ENCODE measurements around the gene TBC1D10B. TPM values are rescaled to one million over a fixed set of nuclear protein-coding genes. Genes with fewer than 3 reads are reported as not detected.

The TBC1D10B gene
- total RNA-seq, 1 donor from 2014 or later: 8.2 TPM

- no peak overlapping the region for H2AFZ ChIP-seq (replicated peaks)
- peaks cover 12% of the 10 kb centered on the region for H4K20me1 ChIP-seq (ENCODE audit: low read depth)
- peaks cover 26% of the 10 kb centered on the region for H3K79me2 ChIP-seq (ENCODE audit: low read depth)
- no peaks in the 10 kb centered on the region for H3K36me3 ChIP-seq
- H3K27me3 ChIP-seq: no peaks in the 10 kb centered on the region
- peaks cover 15% of the 10 kb centered on the region for H3F3A ChIP-seq (ENCODE audit: low read depth)
- H3K4me3 ChIP-seq: no peak overlapping the region
- no peak overlapping the region for H3K9ac ChIP-seq
- no peak overlapping the region for H3K4me2 ChIP-seq
- Mint-ChIP-seq H3K9me3 (no peaks in the 10 kb centered on the region), H3K27ac (no peak overlapping the region), H3K4me1 (peaks cover 19% of the 10 kb centered on the region), H3K36me3 (peaks cover 16% of the 10 kb centered on the region), H3K27me3 (ENCODE audit: insufficient read depth, low read depth) (peaks cover 7% of the 10 kb centered on the region), H3K4me3 (peak overlapping the region; percentile 71)
- H3K9me3 ChIP-seq (ENCODE audit: low read depth): no peaks in the 10 kb centered on the region
- TF ChIP-seq EZH2phosphoT487 (IDR thresholded peaks at IDR 0.05): no peak
- no peak for TF ChIP-seq EZH2 (IDR thresholded peaks at IDR 0.05)
- H3K27ac ChIP-seq: no peak overlapping the region
- DNase-seq (ENCODE audit: low spot score): no peak
- peaks cover 6% of the 10 kb centered on the region for H3K4me1 ChIP-seq
These were observed 18.5 kb downstream of the TBC1D10B start for GRCh38 chr16:30351586-30352419.

- peaks cover 15% of the 10 kb centered on the region for H3F3A ChIP-seq (ENCODE audit: low read depth)
- peaks cover 12% of the 10 kb centered on the region for H4K20me1 ChIP-seq (ENCODE audit: low read depth)
- Mint-ChIP-seq H3K9me3 (no peaks in the 10 kb centered on the region), H3K4me1 (peaks cover 14% of the 10 kb centered on the region), H3K4me3 (no peak overlapping the region), H3K36me3 (peaks cover 16% of the 10 kb centered on the region), H3K27ac (no peak overlapping the region), H3K27me3 (ENCODE audit: insufficient read depth, low read depth) (peaks cover 7% of the 10 kb centered on the region)
- H3K9me3 ChIP-seq (ENCODE audit: low read depth): no peaks in the 10 kb centered on the region
- TF ChIP-seq EZH2phosphoT487 (IDR thresholded peaks at IDR 0.05): no peak
- TF ChIP-seq EZH2 (IDR thresholded peaks at IDR 0.05): no peak
- TF ChIP-seq, protein P1, sequence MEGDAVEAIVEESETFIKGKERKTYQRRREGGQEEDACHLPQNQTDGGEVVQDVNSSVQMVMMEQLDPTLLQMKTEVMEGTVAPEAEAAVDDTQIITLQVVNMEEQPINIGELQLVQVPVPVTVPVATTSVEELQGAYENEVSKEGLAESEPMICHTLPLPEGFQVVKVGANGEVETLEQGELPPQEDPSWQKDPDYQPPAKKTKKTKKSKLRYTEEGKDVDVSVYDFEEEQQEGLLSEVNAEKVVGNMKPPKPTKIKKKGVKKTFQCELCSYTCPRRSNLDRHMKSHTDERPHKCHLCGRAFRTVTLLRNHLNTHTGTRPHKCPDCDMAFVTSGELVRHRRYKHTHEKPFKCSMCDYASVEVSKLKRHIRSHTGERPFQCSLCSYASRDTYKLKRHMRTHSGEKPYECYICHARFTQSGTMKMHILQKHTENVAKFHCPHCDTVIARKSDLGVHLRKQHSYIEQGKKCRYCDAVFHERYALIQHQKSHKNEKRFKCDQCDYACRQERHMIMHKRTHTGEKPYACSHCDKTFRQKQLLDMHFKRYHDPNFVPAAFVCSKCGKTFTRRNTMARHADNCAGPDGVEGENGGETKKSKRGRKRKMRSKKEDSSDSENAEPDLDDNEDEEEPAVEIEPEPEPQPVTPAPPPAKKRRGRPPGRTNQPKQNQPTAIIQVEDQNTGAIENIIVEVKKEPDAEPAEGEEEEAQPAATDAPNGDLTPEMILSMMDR (IDR thresholded peaks at IDR 0.05): no peak
- H3K36me3 ChIP-seq: no peaks in the 10 kb centered on the region
- no peak overlapping the region for H2AFZ ChIP-seq (replicated peaks)
- H3K27me3 ChIP-seq: no peaks in the 10 kb centered on the region
- no peak for DNase-seq (ENCODE audit: low spot score)
- no peak overlapping the region for H3K9ac ChIP-seq
- peaks cover 26% of the 10 kb centered on the region for H3K79me2 ChIP-seq (ENCODE audit: low read depth)
- H3K4me2 ChIP-seq: no peak overlapping the region
- H3K27ac ChIP-seq: no peak overlapping the region
- H3K4me1 ChIP-seq: peaks cover 6% of the 10 kb centered on the region
- no peak overlapping the region for H3K4me3 ChIP-seq
These were observed 19.3 kb downstream of the TBC1D10B start for GRCh38 chr16:30351001-30351441.

GRCh38 chr16:30350134-30350871, 20.0 kb downstream of the TBC1D10B start:
- peaks cover 12% of the 10 kb centered on the region for H4K20me1 ChIP-seq (ENCODE audit: low read depth)
- no peak overlapping the region for H3K27ac ChIP-seq
- Mint-ChIP-seq H3K4me1 (peaks cover 10% of the 10 kb centered on the region), H3K9me3 (no peaks in the 10 kb centered on the region), H3K36me3 (peaks cover 16% of the 10 kb centered on the region), H3K27ac (no peak overlapping the region), H3K4me3 (peak overlapping the region; percentile 34), H3K27me3 (ENCODE audit: insufficient read depth, low read depth) (peaks cover 5% of the 10 kb centered on the region)
- no peaks in the 10 kb centered on the region for H3K27me3 ChIP-seq
- H3K4me1 ChIP-seq: peaks cover 6% of the 10 kb centered on the region
- H3K4me2 ChIP-seq: no peak overlapping the region
- H2AFZ ChIP-seq (replicated peaks): no peak overlapping the region
- peaks cover 11% of the 10 kb centered on the region for H3F3A ChIP-seq (ENCODE audit: low read depth)
- no peak for DNase-seq (ENCODE audit: low spot score)
- H3K36me3 ChIP-seq: no peaks in the 10 kb centered on the region
- H3K4me3 ChIP-seq: no peak overlapping the region
- H3K79me2 ChIP-seq (ENCODE audit: low read depth): peaks cover 26% of the 10 kb centered on the region
- H3K9ac ChIP-seq: no peak overlapping the region
- no peak for TF ChIP-seq EZH2 (IDR thresholded peaks at IDR 0.05)
- TF ChIP-seq, protein P1 (IDR thresholded peaks at IDR 0.05): no peak
- TF ChIP-seq EZH2phosphoT487 (IDR thresholded peaks at IDR 0.05): no peak
- no peaks in the 10 kb centered on the region for H3K9me3 ChIP-seq (ENCODE audit: low read depth)

Data from neural progenitor cell (in vitro differentiated cells).